GM12872 (cell line): ENCODE data around the gene RABIF.

ENCODE experiments used
- TF ChIP-seq, protein P1 (sequence below): IDR thresholded peaks from 3 replicates; pipeline ENCODE4 v1.5.1; 2011; ENCODE audit warnings: low read depth, mild to moderate bottlenecking, low read length, moderate library complexity; ENCODE audit not compliant: insufficient read depth

The RABIF gene

GRCh38 chr1:202888221-202888530, 773 bp downstream of the RABIF start:
- TF ChIP-seq, protein P1, sequence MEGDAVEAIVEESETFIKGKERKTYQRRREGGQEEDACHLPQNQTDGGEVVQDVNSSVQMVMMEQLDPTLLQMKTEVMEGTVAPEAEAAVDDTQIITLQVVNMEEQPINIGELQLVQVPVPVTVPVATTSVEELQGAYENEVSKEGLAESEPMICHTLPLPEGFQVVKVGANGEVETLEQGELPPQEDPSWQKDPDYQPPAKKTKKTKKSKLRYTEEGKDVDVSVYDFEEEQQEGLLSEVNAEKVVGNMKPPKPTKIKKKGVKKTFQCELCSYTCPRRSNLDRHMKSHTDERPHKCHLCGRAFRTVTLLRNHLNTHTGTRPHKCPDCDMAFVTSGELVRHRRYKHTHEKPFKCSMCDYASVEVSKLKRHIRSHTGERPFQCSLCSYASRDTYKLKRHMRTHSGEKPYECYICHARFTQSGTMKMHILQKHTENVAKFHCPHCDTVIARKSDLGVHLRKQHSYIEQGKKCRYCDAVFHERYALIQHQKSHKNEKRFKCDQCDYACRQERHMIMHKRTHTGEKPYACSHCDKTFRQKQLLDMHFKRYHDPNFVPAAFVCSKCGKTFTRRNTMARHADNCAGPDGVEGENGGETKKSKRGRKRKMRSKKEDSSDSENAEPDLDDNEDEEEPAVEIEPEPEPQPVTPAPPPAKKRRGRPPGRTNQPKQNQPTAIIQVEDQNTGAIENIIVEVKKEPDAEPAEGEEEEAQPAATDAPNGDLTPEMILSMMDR: no peak

GRCh38 chr1:202880961-202881460, 7.9 kb downstream of the RABIF start:
- TF ChIP-seq, protein P1: no peak

GRCh38 chr1:202880062-202880461, 8.9 kb downstream of the RABIF start:
- TF ChIP-seq, protein P1: no peak

GRCh38 chr1:202879128-202879527, 9.8 kb downstream of the RABIF start:
- TF ChIP-seq, protein P1: no peak

DNA sequence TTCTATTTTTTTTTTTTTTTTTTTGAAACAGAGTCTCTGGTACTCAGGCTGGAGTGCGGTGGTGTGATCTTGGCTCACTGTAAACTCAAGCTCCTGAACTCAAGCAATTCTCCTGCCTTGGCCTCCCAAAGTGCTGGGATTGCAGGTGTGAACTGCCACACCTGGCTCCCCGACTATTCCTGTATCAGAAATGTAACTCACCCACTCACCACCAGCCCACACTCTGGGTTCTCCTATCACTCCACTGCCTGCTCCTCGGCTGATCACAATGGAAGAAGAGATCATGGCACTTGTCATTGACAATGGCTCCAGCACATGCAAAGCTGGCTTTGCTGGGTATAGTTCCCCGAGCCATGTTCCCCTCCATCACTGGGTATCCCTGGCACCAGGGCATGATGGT, 15.9 kb downstream of the RABIF start:
- TF ChIP-seq, protein P1: no peak

GRCh38 chr1:202871367-202871766, 17.6 kb downstream of the RABIF start:
- TF ChIP-seq, protein P1: no peak

DNA sequence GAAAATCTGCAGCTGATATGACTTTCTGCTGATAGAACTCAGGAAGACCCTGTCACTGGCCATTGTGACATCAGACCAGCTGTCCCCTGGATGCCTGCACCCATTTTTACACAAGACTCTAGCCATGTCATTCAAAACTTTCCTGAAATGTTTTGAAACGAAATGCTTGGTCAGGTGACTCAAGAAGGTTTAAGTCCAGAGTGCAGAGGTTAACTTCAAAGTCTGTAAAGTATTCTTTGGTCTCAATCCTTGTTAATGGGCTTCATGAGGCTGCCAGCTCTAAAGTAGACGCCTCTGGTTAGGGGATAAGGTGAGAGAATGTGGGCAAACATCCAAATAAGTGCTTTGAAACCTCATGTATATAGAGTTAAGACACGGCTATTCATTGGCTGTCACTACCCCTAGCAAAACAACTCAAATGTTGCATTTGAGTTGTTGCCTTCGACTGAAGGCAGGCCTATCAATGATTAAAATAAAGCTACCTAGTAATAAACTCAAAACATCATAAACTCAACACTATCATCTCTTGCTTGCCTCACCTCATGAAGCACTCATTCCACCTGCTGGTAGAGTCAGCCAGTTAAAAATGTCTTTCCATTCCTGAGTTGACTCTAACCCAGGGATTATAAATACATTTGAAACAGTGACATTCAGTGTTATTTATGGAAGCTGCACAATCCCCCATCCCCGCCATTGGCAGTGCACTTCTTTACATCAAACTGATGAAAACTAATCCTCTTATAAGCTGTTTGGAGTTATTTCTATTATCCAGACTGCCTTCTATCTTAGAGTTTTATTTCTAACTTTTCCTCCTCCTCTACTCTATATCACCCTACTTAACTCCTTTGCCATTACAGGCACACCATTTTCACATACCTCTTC, 26.0 kb downstream of the RABIF start:
- TF ChIP-seq, protein P1: no peak
